Muscle of leg (tissue), 11 donors: ENCODE results near the gene AQP9. TPM values are rescaled to one million over a fixed set of nuclear protein-coding genes. Genes with fewer than 3 reads are reported as not detected.

Source experiments
- DNase-seq: peaks from one replicate; pipeline ENCODE4 v3.0.0; 2013
- H3K27ac ChIP-seq: one replicate; pipeline ENCODE4 v1.5.1; 2013; ENCODE audit warnings: mild to moderate bottlenecking, low read length, control low read depth
- H3K27me3 ChIP-seq: one replicate; pipeline ENCODE4 v1.6.1; 2013; ENCODE audit warnings: low read length; ENCODE audit not compliant: control insufficient read depth, insufficient read depth
- H3K36me3 ChIP-seq: one replicate; pipeline ENCODE4 v1.6.1; 2013; ENCODE audit warnings: low read length; ENCODE audit not compliant: control insufficient read depth, insufficient read depth
- H3K4me1 ChIP-seq: one replicate; pipeline ENCODE4 v1.6.1; 2013; ENCODE audit warnings: low read length; ENCODE audit not compliant: control insufficient read depth, insufficient read depth
- H3K4me3 ChIP-seq: one replicate; pipeline ENCODE4 v1.5.1; 2013; ENCODE audit warnings: low read length, control low read depth
- H3K9me3 ChIP-seq: replicated peaks from 2 replicates; pipeline ENCODE4 v1.6.1; 2013; ENCODE audit warnings: low read depth, low read length; ENCODE audit not compliant: control insufficient read depth
- WGBS: methylation state at CpG from one replicate; pipeline ENCODE4 v1.1.5; 2013; ENCODE audit warnings: missing lambda C conversion rate; ENCODE audit not compliant: insufficient coverage; 5-methylcytosine and 5-hydroxymethylcytosine counted together
- polyA plus RNA-seq, 8 donors: library from polyadenylated mRNA; unstranded; fragments of 120-200 nt; gene quantifications; one replicate each; pipeline versions ENCODE4 v1.2.1 to v1.2.3, GENCODE V29; 2013; ENCODE audit warnings: inconsistent platforms in 1 of 8, low replicate concordance in 1 of 8; ENCODE audit not compliant: insufficient read length in 8 of 8, insufficient read depth in 1 of 8
- total RNA-seq: library from RNA; stranded (reverse); fragments of 120-200 nt; gene quantifications from one replicate; pipeline ENCODE4 v1.2.4, GENCODE V29; 2013

Gene AQP9
- total and polyA plus RNA-seq, 9 donors, result 0.05 to 0.72 (median 0.12) TPM; not detected in 1

DNA sequence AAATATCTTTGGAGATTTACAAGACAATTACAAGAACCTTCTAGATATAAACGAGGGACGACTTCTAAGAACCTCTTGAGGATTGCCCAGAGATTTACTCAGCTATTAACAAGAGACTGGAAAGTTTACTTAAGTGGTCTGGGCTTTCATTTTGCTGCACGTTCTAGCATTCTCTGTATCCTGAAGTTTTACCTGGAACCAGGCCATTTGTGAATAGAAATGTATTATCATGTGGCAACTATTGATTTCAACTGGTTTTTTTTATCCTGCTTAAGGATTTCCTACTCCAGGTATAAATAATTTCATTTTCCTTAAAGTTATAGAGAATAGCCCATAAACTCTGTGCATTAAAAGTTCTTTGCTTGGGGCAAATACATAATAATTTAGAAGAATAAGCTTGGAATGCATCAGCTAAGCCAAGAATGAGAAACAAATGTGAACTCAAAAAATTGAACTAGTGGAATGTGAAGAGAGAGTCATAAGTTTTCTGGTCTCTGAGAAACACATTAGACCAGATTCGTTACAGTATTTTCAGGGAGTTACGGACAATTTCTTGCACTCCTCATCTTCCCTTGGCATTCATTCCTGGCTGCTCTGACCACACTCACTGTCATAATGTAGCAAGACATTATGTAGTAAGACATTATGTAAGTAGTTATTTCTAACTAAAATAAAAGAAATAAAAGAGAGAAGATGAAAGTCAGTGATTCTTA lies 1.3 kb downstream of the AQP9 start:
- Histone ChIP-seq H3K27me3 (no peaks in the 10 kb centered on the region), H3K4me3 (no peak overlapping the region), H3K4me1 (peaks cover 2% of the 10 kb centered on the region), H3K9me3 (no peaks in the 10 kb centered on the region), H3K36me3 (no peaks in the 10 kb centered on the region), H3K27ac (peak overlapping the region; percentile 63)
- DNase-seq, result peak; percentile 90
- no CpG with 5 or more reads among the region's 5 CpGs for WGBS

GRCh38 chr15:58139989-58140522 lies 1.9 kb downstream of the AQP9 start:
- Histone ChIP-seq H3K4me1 (peaks cover 2% of the 10 kb centered on the region), H3K27ac (peak overlapping the region; percentile 63), H3K27me3 (no peaks in the 10 kb centered on the region), H3K9me3 (no peaks in the 10 kb centered on the region), H3K36me3 (no peaks in the 10 kb centered on the region), H3K4me3 (no peak overlapping the region)
- WGBS, result no CpG with 5 or more reads among the region's 3 CpGs
- no peak for DNase-seq

- 83% methylated on average over 3 of the region's 6 CpGs for WGBS
- Histone ChIP-seq H3K4me3 (no peak overlapping the region), H3K4me1 (peaks cover 2% of the 10 kb centered on the region), H3K9me3 (no peaks in the 10 kb centered on the region), H3K27me3 (peaks cover 4% of the 10 kb centered on the region), H3K27ac (no peak overlapping the region), H3K36me3 (no peaks in the 10 kb centered on the region)
- DNase-seq, result no peak
Observed at GRCh38 chr15:58141894-58142293, 3.7 kb downstream of the AQP9 start.

DNA sequence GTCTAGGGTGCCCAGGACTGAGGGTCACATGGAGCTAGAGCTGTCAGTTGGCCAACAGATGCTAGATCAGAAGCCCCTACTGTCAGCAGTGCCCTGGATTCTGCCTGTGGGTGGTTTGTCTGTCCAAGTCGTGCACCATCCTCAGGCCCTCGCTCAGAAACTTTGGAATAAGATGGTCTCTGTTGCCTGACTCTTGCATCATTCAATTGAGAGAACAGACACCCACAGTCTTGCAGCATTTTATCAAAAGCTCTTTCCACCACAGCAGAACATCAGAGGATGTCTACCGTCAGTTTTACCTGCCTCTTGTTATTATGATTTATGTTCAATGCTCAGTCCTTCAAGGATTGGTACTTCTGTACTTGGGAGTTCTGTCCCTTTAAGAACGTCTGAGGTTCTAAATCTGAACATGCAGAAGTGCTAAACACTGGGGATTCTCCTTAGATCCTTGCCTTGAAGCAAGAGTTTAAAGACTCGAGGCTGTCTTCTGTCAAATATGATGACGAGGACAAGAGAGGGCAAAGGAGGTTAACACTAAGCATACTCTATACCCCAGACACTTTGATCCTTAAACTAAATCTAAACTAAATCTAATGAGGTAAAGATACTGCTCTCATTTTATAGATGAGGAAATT lies 4.8 kb downstream of the AQP9 start:
- no peak for DNase-seq
- WGBS, result 50% methylated on average over 1 of the region's 6 CpGs
- Histone ChIP-seq H3K4me3 (no peak overlapping the region), H3K36me3 (no peaks in the 10 kb centered on the region), H3K9me3 (no peaks in the 10 kb centered on the region), H3K27me3 (peaks cover 4% of the 10 kb centered on the region), H3K27ac (no peak overlapping the region), H3K4me1 (peaks cover 2% of the 10 kb centered on the region)

DNA sequence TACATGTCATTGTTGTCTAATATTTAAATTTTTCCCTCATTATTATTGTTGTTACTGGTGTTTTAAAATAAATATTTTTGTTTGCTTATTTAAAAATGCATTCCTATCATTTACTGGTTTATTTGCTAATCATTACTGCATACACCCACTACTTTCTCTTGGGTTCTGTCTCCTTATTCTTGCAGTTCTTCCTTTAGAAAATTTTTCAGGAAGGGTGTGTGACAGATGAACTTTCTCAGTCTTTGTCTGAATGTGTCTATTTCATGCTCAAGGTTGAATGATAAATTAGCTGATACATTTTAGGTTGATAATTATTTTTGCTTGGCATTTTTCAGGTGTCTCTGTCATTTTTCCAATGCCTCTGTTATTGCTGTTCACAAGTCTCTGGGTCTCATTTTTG lies 7.4 kb downstream of the AQP9 start:
- Histone ChIP-seq H3K9me3 (no peaks in the 10 kb centered on the region), H3K4me3 (no peak overlapping the region), H3K36me3 (no peaks in the 10 kb centered on the region), H3K27ac (no peak overlapping the region), H3K4me1 (peaks cover 2% of the 10 kb centered on the region), H3K27me3 (peaks cover 4% of the 10 kb centered on the region)
- DNase-seq, result no peak

GRCh38 chr15:58146211-58146610 lies 8.0 kb downstream of the AQP9 start:
- H3K27me3 ChIP-seq, result peaks cover 4% of the 10 kb centered on the region
- no peak overlapping the region for H3K4me3 ChIP-seq
- no peaks in the 10 kb centered on the region for H3K36me3 ChIP-seq
- no CpG with 5 or more reads among the region's 4 CpGs for WGBS
- DNase-seq, result no peak
- no peaks in the 10 kb centered on the region for H3K9me3 ChIP-seq
- peaks cover 2% of the 10 kb centered on the region for H3K4me1 ChIP-seq
- H3K27ac ChIP-seq, result no peak overlapping the region

DNA sequence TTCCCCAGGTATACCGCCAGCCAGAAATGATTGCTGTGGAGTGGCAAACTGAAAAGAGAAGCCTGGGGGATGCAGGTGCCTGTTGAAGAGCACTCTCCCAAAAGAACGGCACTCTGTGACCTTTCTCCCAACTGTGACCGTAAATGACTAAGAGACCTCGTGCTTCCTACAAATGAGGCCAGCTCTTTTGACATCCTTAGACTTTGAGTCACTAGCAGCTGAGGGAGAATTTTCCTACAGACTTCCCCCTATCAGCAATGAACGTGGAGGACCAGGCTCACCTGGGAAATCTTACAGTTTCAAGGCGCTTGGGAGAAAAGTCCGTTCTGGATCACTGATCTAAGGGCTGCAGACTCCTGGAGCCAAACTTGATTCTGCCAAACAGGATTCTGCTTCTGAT lies 8.6 kb downstream of the AQP9 start:
- WGBS, result 57% methylated on average over 5 of the region's 7 CpGs
- no peaks in the 10 kb centered on the region for H3K9me3 ChIP-seq
- DNase-seq, result peak; percentile 48
- H3K4me1 ChIP-seq, result peaks cover 2% of the 10 kb centered on the region
- no peak overlapping the region for H3K4me3 ChIP-seq
- peaks cover 4% of the 10 kb centered on the region for H3K27me3 ChIP-seq
- H3K27ac ChIP-seq, result no peak overlapping the region
- no peaks in the 10 kb centered on the region for H3K36me3 ChIP-seq

DNA sequence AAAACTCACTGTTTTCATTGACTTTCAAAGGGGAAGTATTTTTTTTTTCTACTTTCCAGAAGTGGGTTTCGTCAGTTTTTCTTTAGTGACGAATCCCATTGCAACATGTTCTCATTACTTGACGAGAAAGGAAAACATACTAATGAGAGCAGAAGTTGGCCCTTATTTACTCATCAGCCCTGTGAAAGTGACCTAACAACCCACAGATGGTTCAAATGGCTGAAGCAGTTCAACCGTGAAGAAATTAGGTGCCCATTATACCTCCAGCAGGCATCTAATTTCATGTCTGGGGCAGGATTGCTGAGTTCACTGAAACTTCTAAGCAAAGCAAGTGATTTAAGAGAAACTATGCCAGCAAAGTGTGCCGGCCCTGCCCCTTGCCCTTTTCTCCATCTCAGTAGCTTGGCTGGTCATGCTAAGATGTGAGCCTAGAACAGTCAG lies 9.0 kb downstream of the AQP9 start:
- Histone ChIP-seq H3K9me3 (no peaks in the 10 kb centered on the region), H3K27ac (no peak overlapping the region), H3K36me3 (no peaks in the 10 kb centered on the region), H3K27me3 (peaks cover 4% of the 10 kb centered on the region), H3K4me1 (peaks cover 2% of the 10 kb centered on the region), H3K4me3 (no peak overlapping the region)
- peak; percentile 45 for DNase-seq
- 67% methylated on average over 1 of the region's 5 CpGs for WGBS

DNA sequence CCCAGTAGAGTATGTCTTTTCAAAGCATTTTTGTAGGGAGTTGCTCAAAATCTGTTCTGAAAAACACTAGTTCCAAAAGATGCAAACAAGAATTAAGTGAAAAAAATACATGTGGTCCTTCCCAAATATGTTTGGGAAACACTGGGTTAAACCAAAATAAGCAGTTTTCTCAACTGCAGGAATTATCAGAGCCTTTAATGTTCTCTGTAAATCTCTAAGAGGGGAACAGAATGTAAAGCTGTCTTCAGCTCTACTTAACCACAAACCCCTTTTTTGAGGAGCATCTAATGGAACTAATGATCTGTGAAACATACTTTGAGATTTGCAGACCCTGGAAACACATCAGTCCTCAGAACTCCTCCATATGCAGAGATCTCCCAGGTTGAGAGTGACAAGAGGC lies 9.9 kb downstream of the AQP9 start:
- Histone ChIP-seq H3K36me3 (no peaks in the 10 kb centered on the region), H3K9me3 (no peaks in the 10 kb centered on the region), H3K27me3 (peaks cover 4% of the 10 kb centered on the region), H3K4me1 (peaks cover 2% of the 10 kb centered on the region), H3K27ac (no peak overlapping the region), H3K4me3 (no peak overlapping the region)
- DNase-seq, result no peak

DNA sequence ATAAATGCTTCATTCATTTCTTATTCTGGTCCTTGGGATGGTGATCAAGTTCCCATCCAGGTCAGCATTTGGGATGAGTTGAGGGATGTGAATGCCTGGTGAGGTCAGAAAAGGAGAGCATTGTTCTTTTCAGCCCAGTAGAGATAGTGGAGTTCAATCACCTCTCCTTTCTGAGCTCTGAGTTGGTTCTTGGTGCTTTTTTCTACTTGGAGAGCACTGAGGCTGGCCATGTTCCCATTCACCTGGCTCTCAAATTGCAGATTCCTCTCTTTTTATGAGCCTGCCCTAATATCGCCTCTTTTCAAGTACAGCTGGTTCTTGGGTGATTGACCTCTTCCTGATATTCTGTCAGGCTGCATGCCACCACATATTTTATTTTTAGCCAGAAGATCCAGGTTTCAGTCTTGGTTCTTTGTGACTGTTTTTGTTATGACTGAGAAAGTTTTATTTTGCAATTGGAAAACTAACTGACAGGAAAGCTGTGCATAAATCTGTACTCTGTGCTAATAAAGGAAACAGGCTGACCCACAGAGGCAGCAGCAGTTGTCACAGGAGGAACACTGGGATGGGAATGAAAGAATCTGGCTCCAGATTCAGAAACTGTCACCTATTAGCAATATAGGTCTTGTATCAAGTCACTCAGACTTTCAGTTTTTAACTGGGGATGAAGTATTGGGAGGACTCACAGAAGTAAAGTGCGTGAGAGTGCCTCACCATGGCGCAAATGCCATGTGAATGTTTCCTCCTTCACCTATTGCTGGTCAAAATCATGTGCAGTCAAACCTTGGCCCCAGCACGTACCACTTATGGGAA lies 10.7 kb downstream of the AQP9 start:
- no peak overlapping the region for H3K27ac ChIP-seq
- H3K36me3 ChIP-seq, result no peaks in the 10 kb centered on the region
- no CpG with 5 or more reads among the region's 4 CpGs for WGBS
- H3K4me3 ChIP-seq, result no peak overlapping the region
- no peaks in the 10 kb centered on the region for H3K9me3 ChIP-seq
- DNase-seq, result peak; percentile 20
- H3K4me1 ChIP-seq, result peaks cover 2% of the 10 kb centered on the region
- H3K27me3 ChIP-seq, result peaks cover 4% of the 10 kb centered on the region
